A549 (cell line): ENCODE results near the gene SPSB1. TPM values are rescaled to one million over a fixed set of nuclear protein-coding genes. Genes with fewer than 3 reads are reported as not detected.
A peak's percentile ranks its signal among the peaks of the same experiment; 100 is the strongest.

Source experiments
- ATAC-seq, 2 experiments: fragments of 200-7000 bp in 1 of 2; fragments of >200 bp in 1 of 2; cut with Nextera tagmentation in 1 of 2; cut with Tn5 transposase in 1 of 2; 3 replicates each; pipeline versions ENCODE4 v1.8.0 to v1.9.1; 2018 to 2020; ENCODE audit warnings: mild to moderate bottlenecking in 1 of 2, moderate library complexity in 1 of 2
- CTCF ChIA-PET: fragments of 300-600 bp; sonication (Branson Sonifier 250); formaldehyde crosslinking; extraction: SDS; loops from one replicate; lab custom pipeline; 2021; ENCODE audit warnings: antibody characterized with exemption, inconsistent platforms; lab: Yijun Ruan, JAX
- POLR2A ChIA-PET: fragments of 350-600 bp; formaldehyde crosslinking; extraction: SDS; loops from one replicate; lab custom pipeline; 2021; ENCODE audit warnings: antibody characterized with exemption, inconsistent platforms; lab: Yijun Ruan, JAX
- DNase-seq, 2 experiments: peaks; one replicate each; pipeline versions ENCODE4 v3.0.0 to v3.0.0-alpha.2; 2011 to 2016; ENCODE audit warnings: low read depth in 1 of 2, low spot score in 1 of 2
- FAIRE-seq: peaks from 2 replicates; lab custom pipeline; 2011; peaks lifted over from hg19 to GRCh38; lab: Jason Lieb, UNC
- H3K27ac ChIP-seq, 2 experiments: fragments of >200 bp; sonication (Bioruptor Twin); formaldehyde crosslinking; 3 replicates each; pipeline ENCODE4 v1.5.1; 2016 to 2017
- H3K4me1 ChIP-seq: fragments of >200 bp; sonication (Bioruptor Twin); formaldehyde crosslinking; 3 replicates; pipeline ENCODE4 v1.6.1; 2016
- H3K4me2 ChIP-seq: fragments of >200 bp; sonication (Bioruptor Twin); formaldehyde crosslinking; 3 replicates; pipeline ENCODE4 v1.6.1; 2016
- H3K4me3 ChIP-seq: fragments of >200 bp; sonication (Bioruptor Twin); formaldehyde crosslinking; 3 replicates; pipeline ENCODE4 v1.5.1; 2016
- H3K9me3 ChIP-seq: fragments of >200 bp; sonication (Bioruptor Twin); formaldehyde crosslinking; 3 replicates; pipeline ENCODE4 v1.6.1; 2016
- CBX2 ChIP-seq: fragments of 200-600 bp; sonication (generic); IDR thresholded peaks from 2 replicates; pipeline ENCODE4 v1.6.1; 2016; ENCODE audit warnings: low read depth, mild to moderate bottlenecking, borderline replicate concordance
- CHD4 ChIP-seq: fragments of 200-600 bp; sonication (generic); IDR thresholded peaks from 2 replicates; pipeline ENCODE4 v1.6.1; 2016; ENCODE audit warnings: antibody characterized with exemption, mild to moderate bottlenecking, borderline replicate concordance
- EHF ChIP-seq: fragments of 250-450 bp; sonication (Bioruptor Pico); IDR thresholded peaks from 2 replicates; pipeline ENCODE4 v1.5.0; 2020; ENCODE audit warnings: mild to moderate bottlenecking
- EP300 ChIP-seq, 2 experiments: fragments of >200 bp; sonication (Bioruptor Twin); formaldehyde crosslinking; IDR thresholded peaks; 2 replicates in 1 of 2; 3 replicates in 1 of 2; pipeline ENCODE4 v1.6.1; 2016 to 2017
- FOSL2 ChIP-seq, 2 experiments: fragments of 450-650 bp in 1 of 2; fragments of >200 bp in 1 of 2; sonication (Bioruptor Twin) in 1 of 2; formaldehyde crosslinking; IDR thresholded peaks; 2 replicates each; pipeline versions ENCODE4 v1.5.0 to v1.6.1; 2016 to 2020; ENCODE audit warnings: mild to moderate bottlenecking in 1 of 2, moderate library complexity in 1 of 2
- FOXS1 ChIP-seq: fragments of 250-450 bp; sonication (Bioruptor Pico); IDR thresholded peaks from 2 replicates; pipeline ENCODE4 v1.5.0; 2020; ENCODE audit warnings: mild to moderate bottlenecking, moderate library complexity
- GATA3 ChIP-seq: IDR thresholded peaks from 2 replicates; pipeline ENCODE4 v1.6.1; 2012; ENCODE audit warnings: borderline replicate concordance
- HDAC2 ChIP-seq: fragments of 200-600 bp; sonication (generic); IDR thresholded peaks from 2 replicates; pipeline ENCODE4 v1.6.1; 2016
- HOXA7 ChIP-seq: fragments of 250-450 bp; sonication (Bioruptor Pico); IDR thresholded peaks from 2 replicates; pipeline ENCODE4 v1.5.0; 2020; ENCODE audit warnings: mild to moderate bottlenecking, moderate library complexity
- HOXB5 ChIP-seq: fragments of 250-450 bp; sonication (Bioruptor Pico); IDR thresholded peaks from 2 replicates; pipeline ENCODE4 v1.5.0; 2020; ENCODE audit warnings: mild to moderate bottlenecking, moderate library complexity
- JUN ChIP-seq, 2 experiments: fragments of >200 bp; sonication (Bioruptor Twin); formaldehyde crosslinking; IDR thresholded peaks; 2 replicates in 1 of 2; 3 replicates in 1 of 2; pipeline ENCODE4 v1.6.1; 2016 to 2017
- JUNB ChIP-seq: fragments of >200 bp; sonication (Bioruptor Twin); formaldehyde crosslinking; IDR thresholded peaks from 2 replicates; pipeline ENCODE4 v1.6.1; 2016
- MAZ ChIP-seq: fragments of 150-350 bp; IDR thresholded peaks from 2 replicates; pipeline ENCODE4 v1.6.1; 2014; ENCODE audit warnings: antibody characterized with exemption, low read depth, low read length, borderline replicate concordance
- NFE2L2 ChIP-seq: fragments of 150-350 bp; conservative IDR thresholded peaks from 2 replicates; pipeline ENCODE4 v1.6.1; 2014; ENCODE audit warnings: low read length
- NR3C1 ChIP-seq: fragments of >200 bp; sonication (Bioruptor Twin); formaldehyde crosslinking; IDR thresholded peaks from 3 replicates; pipeline ENCODE4 v1.6.1; 2017
- PHF8 ChIP-seq: fragments of 200-600 bp; sonication (generic); IDR thresholded peaks from 2 replicates; pipeline ENCODE4 v1.6.1; 2016; ENCODE audit warnings: low read depth, mild to moderate bottlenecking, antibody characterized with exemption, moderate library complexity, borderline replicate concordance
- POLR2A ChIP-seq: IDR thresholded peaks from 2 replicates; pipeline ENCODE4 v1.6.1; 2012; ENCODE audit warnings: mild to moderate bottlenecking, low read length
- POLR2AphosphoS2 ChIP-seq: conservative IDR thresholded peaks from 2 replicates; pipeline ENCODE4 v1.6.1; 2012; ENCODE audit warnings: low read length, improper control_type of control experiment, inconsistent platforms
- TFCP2L1 ChIP-seq: fragments of 250-450 bp; sonication (Bioruptor Pico); IDR thresholded peaks from 2 replicates; pipeline ENCODE4 v1.5.0; 2021; ENCODE audit warnings: mild to moderate bottlenecking
- ZFP36 ChIP-seq: fragments of 450-650 bp; IDR thresholded peaks from 2 replicates; pipeline ENCODE4 v1.6.1; 2014; ENCODE audit warnings: borderline replicate concordance; ENCODE audit not compliant: partially characterized antibody
- ZNF302 ChIP-seq: fragments of 250-450 bp; sonication (Bioruptor Pico); IDR thresholded peaks from 2 replicates; pipeline ENCODE4 v1.9.0; 2021; ENCODE audit warnings: inconsistent platforms, mild to moderate bottlenecking, moderate library complexity
- ZSCAN20 ChIP-seq: fragments of 250-450 bp; sonication (Bioruptor Pico); IDR thresholded peaks from 2 replicates; pipeline ENCODE4 v1.8.0; 2022; ENCODE audit warnings: mild to moderate bottlenecking, moderate library complexity
- WGBS: methylation state at CpG from one replicate; pipeline ENCODE4 v1.1.6; 2017; ENCODE audit errors: missing lambda C conversion rate; 5-methylcytosine and 5-hydroxymethylcytosine counted together
- polyA plus RNA-seq, 4 experiments: library from polyadenylated mRNA; depleted of rRNA in 3 of 4; stranded (reverse); fragments of >200 nt; fragmentation: RNase III in 1 of 4; extraction: RNeasy Plus Mini Kit Qiagen cat#74134 plus additional on column Dnase treatment in 1 of 4; gene quantifications; 2 replicates in 3 of 4; 3 replicates in 1 of 4; pipeline ENCODE4 v1.2.3, GENCODE V29; 2011 to 2017
- TF ChIP-seq, protein P1 (sequence below): fragments of >200 bp; sonication (Bioruptor Twin); formaldehyde crosslinking; IDR thresholded peaks from 2 replicates; pipeline ENCODE4 v1.6.1; 2016
- TF ChIP-seq, protein P2 (sequence below): fragments of 150-350 bp; IDR thresholded peaks from 2 replicates; pipeline ENCODE4 v1.6.1; 2014; ENCODE audit warnings: low read depth, mild to moderate bottlenecking, low read length
- TF ChIP-seq, protein P3 (sequence below): IDR thresholded peaks from 2 replicates; pipeline ENCODE4 v1.6.1; 2012
- TF ChIP-seq, protein P4 (sequence below): fragments of 450-650 bp; IDR thresholded peaks from 2 replicates; pipeline ENCODE4 v1.6.1; 2014; ENCODE audit warnings: antibody characterized with exemption

The SPSB1 gene
- polyA plus RNA-seq, 2 of the 4 experiments (the other 2 are of a cell fraction): 22.3 to 23.7 TPM

DNA sequence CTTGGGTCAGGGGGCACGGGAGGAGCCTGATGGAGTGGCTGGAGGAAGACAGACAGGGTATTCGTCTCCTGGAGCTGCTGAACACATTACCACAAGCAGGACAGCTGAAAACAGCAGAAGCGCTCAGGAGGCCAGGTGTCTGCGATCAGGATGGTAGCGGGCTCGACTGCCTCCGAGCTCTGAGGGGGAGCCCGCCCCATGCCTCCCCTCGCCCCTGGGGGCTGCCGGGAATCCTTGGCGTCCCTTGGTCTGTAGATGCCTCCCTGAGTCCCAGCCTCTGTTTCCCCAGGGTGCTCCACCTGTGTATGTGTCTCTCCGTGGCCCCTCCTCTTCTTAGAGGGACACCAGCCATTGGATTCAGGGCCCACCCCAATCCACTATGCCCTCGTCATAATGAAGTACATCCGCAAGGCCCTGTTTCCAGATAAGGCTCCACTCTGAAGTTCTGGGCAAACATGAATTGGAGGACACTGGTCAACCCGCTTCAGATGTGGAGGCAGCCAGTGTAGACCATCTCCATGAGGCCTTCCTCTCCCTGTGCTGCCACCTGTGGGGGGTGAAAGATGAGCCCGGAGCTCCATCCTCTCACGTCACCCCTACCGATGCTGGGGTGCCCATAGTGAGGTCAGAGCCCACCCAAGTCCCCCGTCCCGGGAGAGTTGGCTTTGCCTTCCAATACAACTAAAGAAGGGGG is 67.8 kb downstream of the SPSB1 start:
- ChIA-PET CTCF (interaction anchor here (0.5 to 1.9 kb wide), 2 partner anchors 94 to 1525 kb away, joined by 3 to 4 read pairs; no protein-coding TSS in a partner anchor), POLR2A (no interaction called here)
- WGBS: 95% methylated on average over 13 of the region's 20 CpGs
- ATAC-seq (peak; percentile 44 to 49; a peak in 2 of 6 replicates), DNase-seq (no peak), FAIRE-seq (no peak)
- no peaks in the 10 kb centered on the region for H3K4me1 ChIP-seq
- no peak overlapping the region for H3K4me3 ChIP-seq
- H3K9me3 ChIP-seq: no peaks in the 10 kb centered on the region
- no peak for TF ChIP-seq JUN (IDR thresholded peaks at IDR 0.05)
- TF ChIP-seq TFCP2L1 (CRISPR knock-in tag): no peak
- TF ChIP-seq FOXS1 (CRISPR knock-in tag): no peak
- TF ChIP-seq ZFP36: no peak
- no peak for TF ChIP-seq ZNF302 (CRISPR knock-in tag)
- TF ChIP-seq NR3C1: no peak
- TF ChIP-seq MAZ: no peak
- TF ChIP-seq PHF8: no peak
- TF ChIP-seq HOXA7: no peak
- no peak for TF ChIP-seq EHF
- TF ChIP-seq NFE2L2: no peak
- TF ChIP-seq EP300 (IDR thresholded peaks at IDR 0.05): no peak
- TF ChIP-seq CBX2: no peak
- no peak for TF ChIP-seq JUNB
- TF ChIP-seq HOXB5 (CRISPR knock-in tag): no peak
- no peak overlapping the region for H3K4me2 ChIP-seq
- H3K27ac ChIP-seq: no peak overlapping the region

DNA sequence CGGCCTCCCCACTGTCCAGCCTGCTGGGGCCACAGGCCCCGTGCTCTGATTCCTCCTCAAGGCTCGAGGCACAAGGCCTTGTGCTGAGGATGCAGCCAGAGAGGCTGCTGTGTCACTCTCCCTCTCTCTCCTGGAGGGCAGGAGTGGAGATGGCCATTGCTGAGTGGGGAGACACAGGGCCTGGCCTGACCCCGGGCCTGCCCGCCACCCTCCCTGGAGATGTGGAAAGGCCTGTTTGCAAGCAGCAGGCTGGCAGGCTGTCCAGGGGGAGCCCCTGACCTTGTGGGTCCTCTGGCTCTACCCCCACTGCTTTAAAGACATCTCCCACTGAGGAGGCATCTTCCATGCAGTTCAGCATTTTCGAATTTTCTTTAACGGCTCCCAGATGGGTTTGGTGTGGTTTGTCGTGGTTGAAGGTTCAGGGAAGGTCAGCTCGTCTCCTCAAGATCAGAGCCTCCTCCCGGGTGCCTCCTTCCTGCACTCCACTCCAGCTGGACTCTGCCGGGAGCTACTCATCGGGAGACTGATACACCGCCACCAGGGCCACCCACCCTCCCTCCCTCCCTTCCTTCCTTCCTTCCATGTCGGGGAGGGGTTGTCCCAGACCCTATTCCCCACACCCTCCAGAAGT is 69.1 kb downstream of the SPSB1 start:
- TF ChIP-seq CHD4: no peak
- TF ChIP-seq FOSL2 (IDR thresholded peaks at IDR 0.05): no peak
- TF ChIP-seq FOSL2 (CRISPR knock-in tag; IDR thresholded peaks at IDR 0.05): no peak
- TF ChIP-seq CBX2: no peak
- no peak for TF ChIP-seq NR3C1
- TF ChIP-seq HOXA7: no peak
- TF ChIP-seq, protein P1, sequence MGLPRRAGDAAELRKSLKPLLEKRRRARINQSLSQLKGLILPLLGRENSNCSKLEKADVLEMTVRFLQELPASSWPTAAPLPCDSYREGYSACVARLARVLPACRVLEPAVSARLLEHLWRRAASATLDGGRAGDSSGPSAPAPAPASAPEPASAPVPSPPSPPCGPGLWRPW: no peak
- no peak for TF ChIP-seq HDAC2
- TF ChIP-seq POLR2A: no peak
- TF ChIP-seq, protein P2, sequence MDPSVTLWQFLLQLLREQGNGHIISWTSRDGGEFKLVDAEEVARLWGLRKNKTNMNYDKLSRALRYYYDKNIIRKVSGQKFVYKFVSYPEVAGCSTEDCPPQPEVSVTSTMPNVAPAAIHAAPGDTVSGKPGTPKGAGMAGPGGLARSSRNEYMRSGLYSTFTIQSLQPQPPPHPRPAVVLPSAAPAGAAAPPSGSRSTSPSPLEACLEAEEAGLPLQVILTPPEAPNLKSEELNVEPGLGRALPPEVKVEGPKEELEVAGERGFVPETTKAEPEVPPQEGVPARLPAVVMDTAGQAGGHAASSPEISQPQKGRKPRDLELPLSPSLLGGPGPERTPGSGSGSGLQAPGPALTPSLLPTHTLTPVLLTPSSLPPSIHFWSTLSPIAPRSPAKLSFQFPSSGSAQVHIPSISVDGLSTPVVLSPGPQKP: no peak
- TF ChIP-seq ZFP36: no peak
- TF ChIP-seq, protein P3, sequence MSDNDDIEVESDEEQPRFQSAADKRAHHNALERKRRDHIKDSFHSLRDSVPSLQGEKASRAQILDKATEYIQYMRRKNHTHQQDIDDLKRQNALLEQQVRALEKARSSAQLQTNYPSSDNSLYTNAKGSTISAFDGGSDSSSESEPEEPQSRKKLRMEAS: no peak
- no peak for TF ChIP-seq ZSCAN20 (CRISPR knock-in tag)
- TF ChIP-seq GATA3: no peak
- TF ChIP-seq, protein P4, sequence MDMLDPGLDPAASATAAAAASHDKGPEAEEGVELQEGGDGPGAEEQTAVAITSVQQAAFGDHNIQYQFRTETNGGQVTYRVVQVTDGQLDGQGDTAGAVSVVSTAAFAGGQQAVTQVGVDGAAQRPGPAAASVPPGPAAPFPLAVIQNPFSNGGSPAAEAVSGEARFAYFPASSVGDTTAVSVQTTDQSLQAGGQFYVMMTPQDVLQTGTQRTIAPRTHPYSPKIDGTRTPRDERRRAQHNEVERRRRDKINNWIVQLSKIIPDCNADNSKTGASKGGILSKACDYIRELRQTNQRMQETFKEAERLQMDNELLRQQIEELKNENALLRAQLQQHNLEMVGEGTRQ: no peak
- no peak for TF ChIP-seq POLR2AphosphoS2
- TF ChIP-seq, all 56 proteins: peak for 0
- Histone ChIP-seq H3K9me3 (no peaks in the 10 kb centered on the region), H3K27ac (no peak overlapping the region), H3K4me1 (no peaks in the 10 kb centered on the region), H3K4me3 (no peak overlapping the region), H3K4me2 (no peak overlapping the region)
- DNase-seq (no peak), ATAC-seq (peak in 1 of 2 experiments; percentile 23; a peak in 1 of 6 replicates), FAIRE-seq (no peak)
- ChIA-PET POLR2A (no interaction called here), CTCF (no interaction called here)
- 79% methylated on average over 12 of the region's 14 CpGs for WGBS
